H1 (cell line): ENCODE results near the gene SLC30A7. TPM values are rescaled to one million over a fixed set of nuclear protein-coding genes. Genes with fewer than 3 reads are reported as not detected.

Experiments used
- CTCF ChIA-PET: fragments of 300-600 bp; sonication (Branson Sonifier 250); formaldehyde crosslinking; loops from one replicate; lab custom pipeline; 2021; ENCODE audit not compliant: partially characterized antibody; lab: Charles Lee
- POLR2A ChIA-PET: fragments of 300-600 bp; sonication (Branson Sonifier 250); formaldehyde crosslinking; loops from one replicate; lab custom pipeline; 2021; ENCODE audit warnings: inconsistent platforms; ENCODE audit not compliant: partially characterized antibody; lab: Charles Lee
- DNase-seq, 2 experiments: peaks; one replicate each; pipeline versions ENCODE4 v3.0.0 to v3.0.0-alpha.2; 2010 to 2022; ENCODE audit warnings: low spot score in 2 of 2, low read depth in 1 of 2, mixed read lengths in 1 of 2
- FAIRE-seq: peaks from 2 replicates; lab custom pipeline; 2011; peaks lifted over from hg19 to GRCh38; lab: Jason Lieb, UNC
- H2AFZ ChIP-seq: 2 replicates; pipeline ENCODE4 v1.8.1; 2012; ENCODE audit warnings: low read length, inconsistent platforms
- H2AK5ac ChIP-seq: 2 replicates; pipeline ENCODE4 v1.6.1; 2013; ENCODE audit warnings: low read depth, low read length
- H2BK120ac ChIP-seq: replicated peaks from 2 replicates; pipeline ENCODE3; 2013; ENCODE audit warnings: low read depth, low read length, inconsistent platforms
- H2BK12ac ChIP-seq: 2 replicates; pipeline ENCODE4 v1.6.1; 2013; ENCODE audit warnings: low read depth, low read length
- H2BK15ac ChIP-seq: 2 replicates; pipeline ENCODE4 v1.6.1; 2013; ENCODE audit warnings: low read length
- H2BK20ac ChIP-seq: 2 replicates; pipeline ENCODE4 v1.6.1; 2013; ENCODE audit warnings: low read length
- H2BK5ac ChIP-seq: 2 replicates; pipeline ENCODE4 v1.6.1; 2013; ENCODE audit warnings: low read depth, low read length
- H3K14ac ChIP-seq: 2 replicates; pipeline ENCODE4 v1.6.1; 2013; ENCODE audit warnings: inconsistent platforms; ENCODE audit not compliant: insufficient read length
- H3K18ac ChIP-seq: 2 replicates; pipeline ENCODE4 v1.6.1; 2013; ENCODE audit warnings: low read length; ENCODE audit errors: extremely low read depth
- H3K23ac ChIP-seq: 2 replicates; pipeline ENCODE4 v1.6.1; 2013; ENCODE audit warnings: inconsistent platforms; ENCODE audit not compliant: insufficient read length
- H3K23me2 ChIP-seq: 2 replicates; pipeline ENCODE4 v1.6.1; 2013; ENCODE audit warnings: low read depth, low read length
- H3K27ac ChIP-seq: 2 replicates; pipeline ENCODE4 v1.6.1; 2011; ENCODE audit warnings: low read depth, low read length, inconsistent platforms
- H3K27me3 ChIP-seq, 4 experiments: replicated peaks in 1 of 4; 1 replicate in 1 of 4; 2 replicates in 3 of 4; pipeline versions ENCODE4 v1.6.1 to v1.8.1; 2011 to 2013; ENCODE audit warnings: low read length in 3 of 4, mild to moderate bottlenecking in 3 of 4, inconsistent platforms in 2 of 4, mixed read lengths in 2 of 4, moderate library complexity in 1 of 4; ENCODE audit not compliant: control insufficient read depth in 3 of 4, insufficient read depth in 3 of 4; ENCODE audit errors: extremely low read depth in 1 of 4
- H3K36me3 ChIP-seq, 4 experiments: 2 replicates each; pipeline versions ENCODE4 v1.6.1 to v1.8.1; 2011 to 2013; ENCODE audit warnings: mild to moderate bottlenecking in 4 of 4, low read length in 3 of 4, moderate library complexity in 2 of 4, control low read depth in 1 of 4, inconsistent platforms in 1 of 4; ENCODE audit not compliant: insufficient read depth in 4 of 4, control insufficient read depth in 2 of 4
- H3K4ac ChIP-seq: replicated peaks from 2 replicates; pipeline ENCODE3; 2013; ENCODE audit warnings: low read length, low read depth, mixed read lengths, inconsistent platforms; ENCODE audit not compliant: insufficient read length
- H3K4me1 ChIP-seq, 4 experiments: replicated peaks in 1 of 4; 1 replicate in 1 of 4; 2 replicates in 3 of 4; pipeline versions ENCODE4 v1.6.1 to v1.8.1; 2011 to 2013; ENCODE audit warnings: low read length in 3 of 4, inconsistent platforms in 2 of 4, mixed read lengths in 1 of 4; ENCODE audit not compliant: insufficient read depth in 4 of 4, control insufficient read depth in 3 of 4
- H3K4me2 ChIP-seq, 2 experiments: 2 replicates each; pipeline versions ENCODE4 v1.6.1 to v1.8.1; 2011 to 2013; ENCODE audit warnings: low read depth in 2 of 2, low read length in 2 of 2, control low read depth in 1 of 2, inconsistent platforms in 1 of 2, mild to moderate bottlenecking in 1 of 2; ENCODE audit not compliant: insufficient read depth in 1 of 2
- H3K4me3 ChIP-seq, 4 experiments: fragments of 200-600, 300-600 bp in 1 of 4; sonication (generic), shearing (Covaris generic), sonication (Bioruptor Twin) in 1 of 4; 2 replicates each; pipeline versions ENCODE4 v1.5.1 to v1.8.1; 2011 to 2016; ENCODE audit warnings: low read length in 4 of 4, low read depth in 3 of 4, control low read depth in 2 of 4, inconsistent platforms in 2 of 4, mild to moderate bottlenecking in 2 of 4, mixed read lengths in 1 of 4, moderate library complexity in 1 of 4; ENCODE audit not compliant: insufficient read depth in 2 of 4; ENCODE audit errors: extremely low read depth in 1 of 4
- H3K56ac ChIP-seq: replicated peaks from 2 replicates; pipeline ENCODE3; 2013; ENCODE audit warnings: low read depth, mild to moderate bottlenecking, mixed read lengths, low read length, inconsistent platforms; ENCODE audit not compliant: insufficient read length
- H3K79me1 ChIP-seq: 2 replicates; pipeline ENCODE4 v1.6.1; 2013; ENCODE audit warnings: low read depth, low read length, control low read depth
- H3K79me2 ChIP-seq, 2 experiments: 2 replicates each; pipeline versions ENCODE4 v1.6.1 to v1.8.1; 2012 to 2013; ENCODE audit warnings: low read length in 2 of 2, mild to moderate bottlenecking in 2 of 2, inconsistent platforms in 1 of 2; ENCODE audit not compliant: insufficient read depth in 2 of 2, control insufficient read depth in 1 of 2
- H3K9ac ChIP-seq, 4 experiments: replicated peaks in 1 of 4; 1 replicate in 1 of 4; 2 replicates in 3 of 4; pipeline versions ENCODE4 v1.6.1 to v1.8.1; 2011 to 2013; ENCODE audit warnings: low read depth in 3 of 4, low read length in 3 of 4, control low read depth in 2 of 4, mild to moderate bottlenecking in 2 of 4, moderate library complexity in 2 of 4, inconsistent platforms in 1 of 4; ENCODE audit errors: extremely low read depth in 1 of 4
- H3K9me3 ChIP-seq, 2 experiments: 2 replicates each; pipeline versions ENCODE4 v1.6.1 to v1.8.1; 2012 to 2013; ENCODE audit warnings: mild to moderate bottlenecking in 2 of 2, moderate library complexity in 2 of 2, control low read depth in 1 of 2, inconsistent platforms in 1 of 2, low read depth in 1 of 2, low read length in 1 of 2, mixed read lengths in 1 of 2; ENCODE audit not compliant: insufficient read depth in 2 of 2
- H4K20me1 ChIP-seq, 2 experiments: replicated peaks in 1 of 2; 2 replicates each; pipeline versions ENCODE3 to v1.8.1; 2011 to 2013; ENCODE audit warnings: inconsistent platforms in 2 of 2, low read length in 2 of 2, mild to moderate bottlenecking in 1 of 2; ENCODE audit not compliant: insufficient read depth in 2 of 2, control insufficient read depth in 1 of 2
- H4K5ac ChIP-seq: 2 replicates; pipeline ENCODE4 v1.6.1; 2013; ENCODE audit warnings: low read length, low read depth, mixed read lengths, inconsistent platforms; ENCODE audit not compliant: insufficient read length
- H4K8ac ChIP-seq: 2 replicates; pipeline ENCODE4 v1.8.0; 2013; ENCODE audit warnings: mild to moderate bottlenecking, moderate library complexity, low read length, inconsistent platforms; ENCODE audit not compliant: insufficient read depth; ENCODE audit errors: extremely low read depth
- H4K91ac ChIP-seq: replicated peaks from 2 replicates; pipeline ENCODE3; 2013; ENCODE audit warnings: low read length, mixed read lengths, inconsistent platforms; ENCODE audit not compliant: insufficient read length
- CBX8 ChIP-seq: fragments of 300-800, 300-1000 bp; sonication (generic); IDR thresholded peaks from 2 replicates; pipeline ENCODE4 v1.7.1; 2016; ENCODE audit warnings: low read depth, low read length, borderline replicate concordance
- RFX5 ChIP-seq: IDR thresholded peaks from 2 replicates; pipeline ENCODE4 v1.6.1; 2011; ENCODE audit warnings: low read depth, low read length, improper control_type of control experiment, borderline replicate concordance
- WGBS, 2 experiments: shearing (Covaris generic) in 1 of 2; methylation state at CpG; one replicate each; pipeline versions ENCODE4 v1.1.6 to v1.1.7; 2013 to 2015; ENCODE audit warnings: low lambda C conversion rate in 2 of 2, mixed read lengths in 2 of 2, inconsistent platforms in 1 of 2, low coverage in 1 of 2, missing lambda C conversion rate in 1 of 2; ENCODE audit not compliant: insufficient replicate concordance in 2 of 2, insufficient coverage in 1 of 2, insufficient read length in 1 of 2; ENCODE audit errors: extremely low coverage in 1 of 2, missing lambda C conversion rate in 1 of 2; 5-methylcytosine and 5-hydroxymethylcytosine counted together
- polyA plus RNA-seq, 7 experiments: library from polyadenylated mRNA; depleted of rRNA in 3 of 7; stranded (reverse) in 5 of 7; unstranded in 2 of 7; fragments of >200 nt in 5 of 7; fragments of 200-250 nt in 2 of 7; gene quantifications; 1 replicate in 5 of 7; 2 replicates in 1 of 7; 4 replicates in 1 of 7; pipeline versions ENCODE4 v1.2.1 to v1.2.3, GENCODE V29; 2011 to 2013; ENCODE audit warnings: missing spikeins in 2 of 7, mixed read lengths in 2 of 7
- total RNA-seq: library from RNA; stranded (reverse); fragmentation: NEBNext Ultra II Directional; extraction: Animal tissue kit (Norgen Biotek cat#: 25700); gene quantifications from 2 replicates; pipeline ENCODE4 v1.2.1, GENCODE V29; 2021

The SLC30A7 gene
- total and polyA plus RNA-seq, 2 of the 8 experiments (the other 6 are each of a cell fraction or from before 2014, with no cell fraction given) = 5.5 to 22.1 TPM

GRCh38 chr1:101004670-101005069 lies 108.8 kb downstream of the SLC30A7 start:
- WGBS, 2 experiments = 85% methylated on average over 3 of the region's 3 CpGs; no CpG with 5 or more reads in 1 of the 2 experiments
- ChIA-PET POLR2A (no interaction called here), CTCF (interaction anchor here (1.0 kb wide), 1 partner anchor 283 kb away, joined by 4 read pairs; no protein-coding TSS in a partner anchor)
- H3K23me2 ChIP-seq = no peaks in the 10 kb centered on the region
- no peak overlapping the region for H2BK20ac ChIP-seq
- no peak overlapping the region for H2BK5ac ChIP-seq
- no peak overlapping the region for H3K23ac ChIP-seq
- no peak overlapping the region for H3K14ac ChIP-seq
- H3K4me1 ChIP-seq = peaks cover 0 to 4% (median 0%) of the 10 kb centered on the region in 4 experiments; a peak in 1 of 7 replicates
- H2AK5ac ChIP-seq = no peak overlapping the region
- H3K36me3 ChIP-seq = peaks cover 0 to 14% (median 7%) of the 10 kb centered on the region in 4 experiments; a peak in 5 of 8 replicates
- H3K56ac ChIP-seq = no peak overlapping the region
- no peaks in the 10 kb centered on the region for H3K79me1 ChIP-seq
- no peak overlapping the region for H4K91ac ChIP-seq
- H3K79me2 ChIP-seq = no peaks in the 10 kb centered on the region
- no peaks in the 10 kb centered on the region for H3K9me3 ChIP-seq
- no peak for FAIRE-seq
- no peak overlapping the region for H2BK120ac ChIP-seq
- H4K20me1 ChIP-seq = no peaks in the 10 kb centered on the region
- TF ChIP-seq RFX5 = no peak
- TF ChIP-seq CBX8 = no peak
- H3K9ac ChIP-seq = no peak overlapping the region
- H3K27me3 ChIP-seq = no peaks in the 10 kb centered on the region
- no peak overlapping the region for H3K18ac ChIP-seq
- H2BK15ac ChIP-seq = no peak overlapping the region
- no peak for DNase-seq
- H2AFZ ChIP-seq = no peak overlapping the region
- no peak overlapping the region for H3K4ac ChIP-seq
- H3K27ac ChIP-seq = no peak overlapping the region
- no peak overlapping the region for H3K4me2 ChIP-seq
- H4K5ac ChIP-seq = no peak overlapping the region
- no peak overlapping the region for H2BK12ac ChIP-seq
- no peak overlapping the region for H3K4me3 ChIP-seq
- no peak overlapping the region for H4K8ac ChIP-seq
